SK-N-SH treated with all-trans-retinoic acid at 6 μM for 48 hours (cell line): ENCODE results near the gene PALLD.

Experiments used
- CREB5 ChIP-seq: fragments of 250-450 bp; sonication (Bioruptor Pico); IDR thresholded peaks from 2 replicates; pipeline ENCODE4 v1.5.1; 2020; ENCODE audit warnings: low read depth, mild to moderate bottlenecking, moderate library complexity
- ZNF70 ChIP-seq: fragments of 450-650 bp; formaldehyde crosslinking; IDR thresholded peaks from 2 replicates; pipeline ENCODE4 v1.5.0; 2020; ENCODE audit warnings: mild to moderate bottlenecking, moderate library complexity

GRCh38 chr4:168880072-168880675 is 383.3 kb downstream of the PALLD start:
- TF ChIP-seq ZNF70 (CRISPR knock-in tag): no peak
- TF ChIP-seq CREB5 (CRISPR knock-in tag): no peak
